Measurements from ENCODE around the gene SPOPL. TPM values are rescaled to one million over a fixed set of nuclear protein-coding genes. Genes with fewer than 3 reads are reported as not detected.
"Not testable (repeated sequence)": the region's sequence is repeated elsewhere in the genome, so short reads cannot be mapped to it uniquely, and the experiment has no call there.

The SPOPL gene
- polyA plus RNA-seq (ENCODE audit: insufficient read length): 12.0 TPM

DNA sequence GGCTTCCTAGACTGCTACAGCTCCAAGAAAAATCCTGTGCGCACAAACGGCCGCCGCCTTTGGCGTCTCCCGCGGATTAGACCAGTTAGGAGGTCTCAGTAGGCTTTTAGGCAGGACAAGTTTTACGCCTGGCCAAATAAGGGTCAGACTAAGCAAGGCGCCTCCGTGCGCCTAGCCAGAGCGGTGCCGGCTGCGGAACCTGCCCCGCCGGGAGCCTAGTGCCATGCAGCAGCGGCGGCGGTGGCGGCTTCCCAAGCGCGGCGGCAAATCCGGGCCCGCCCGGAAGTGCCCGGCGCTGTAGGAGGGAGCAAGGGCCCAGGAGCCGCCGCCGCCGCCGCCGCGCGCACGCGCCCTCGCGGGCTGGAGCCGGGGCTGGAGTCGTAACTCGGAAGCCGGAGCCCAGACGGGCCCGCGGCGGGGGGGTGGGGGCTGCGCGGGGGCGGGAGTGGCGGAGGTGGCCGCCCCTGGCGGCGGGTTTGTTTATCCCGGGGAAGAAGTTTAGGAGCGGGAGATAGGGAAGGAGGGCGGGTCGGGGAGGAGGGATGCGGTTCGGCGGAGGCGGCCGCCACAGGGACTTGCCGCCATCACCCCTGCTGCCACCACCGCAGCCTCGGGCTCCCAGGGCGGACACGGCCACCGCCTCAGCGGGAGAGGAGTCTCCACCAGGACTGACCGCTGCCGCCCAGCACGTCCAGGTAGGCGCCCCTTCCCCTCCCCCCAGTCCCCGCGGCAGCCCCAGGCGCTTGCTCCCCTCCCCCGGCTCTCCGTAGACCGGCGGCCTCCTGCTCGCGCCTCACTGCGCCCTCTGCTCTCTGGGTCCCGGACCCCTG is at the start of gene SPOPL:
SPOPL (plus strand) TSS at position 346 of the 830 bp plus-strand sequence. CDS start 48,447 bp downstream, outside the sequence.
- peak; percentile 90 for DNase-seq

DNA sequence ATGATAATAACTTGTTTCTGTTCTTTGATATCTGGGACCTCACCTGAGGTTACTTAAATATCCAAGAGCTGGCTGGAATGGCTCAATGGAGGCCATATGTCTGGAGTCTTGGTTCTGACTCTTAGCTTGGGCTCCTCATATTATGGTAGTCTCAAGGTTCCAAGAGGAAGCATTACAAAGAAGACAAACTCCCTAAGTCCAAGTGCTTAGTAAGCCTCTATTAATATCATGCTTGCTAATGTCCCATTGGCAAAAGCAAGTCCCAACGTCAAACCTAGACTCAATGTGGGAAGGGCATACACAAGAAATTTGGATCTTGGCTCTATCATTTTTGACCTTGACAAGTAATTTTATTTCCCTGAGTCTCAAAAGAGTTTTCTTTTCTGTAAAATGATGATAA is 49.2 kb upstream of the SPOPL start:
- DNase-seq: no peak

DNA sequence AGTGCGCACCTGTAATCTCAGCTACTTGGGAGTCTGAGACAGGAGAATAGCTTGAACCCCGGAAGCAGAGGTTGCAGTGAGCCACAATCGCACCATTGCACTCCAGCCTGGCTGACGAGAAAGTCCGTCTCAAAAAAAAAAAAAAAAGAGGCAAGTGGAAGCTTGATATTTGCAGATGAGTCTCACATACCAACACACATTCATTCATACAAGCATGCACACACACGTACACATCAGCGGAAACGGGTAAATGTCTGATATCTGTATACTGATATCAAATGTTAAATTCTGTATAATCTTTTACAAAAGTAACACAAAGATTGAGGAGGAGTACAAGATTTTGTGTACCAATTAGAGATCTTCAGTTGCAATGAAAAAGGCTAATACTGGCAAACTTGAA is 47.8 kb upstream of the SPOPL start:
- DNase-seq: no peak

DNA sequence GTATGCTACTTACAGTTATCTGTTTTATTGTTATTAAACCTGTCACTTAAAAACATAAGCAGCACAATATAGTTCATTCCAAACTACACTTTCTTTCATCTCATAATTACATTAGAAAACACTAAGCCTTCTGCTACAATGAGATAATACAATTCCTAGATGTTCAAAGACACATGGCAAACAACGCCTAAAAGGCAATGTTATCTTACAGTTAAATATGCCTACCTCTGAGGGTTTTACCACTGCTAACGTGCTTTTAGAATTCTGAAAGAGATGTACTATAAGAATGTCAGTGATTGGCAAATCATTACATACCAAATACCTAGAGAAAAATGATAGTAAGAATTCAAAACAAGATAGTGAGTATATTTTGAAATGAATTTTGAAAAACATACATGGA is 46.8 kb upstream of the SPOPL start:
- DNase-seq: no peak

DNA sequence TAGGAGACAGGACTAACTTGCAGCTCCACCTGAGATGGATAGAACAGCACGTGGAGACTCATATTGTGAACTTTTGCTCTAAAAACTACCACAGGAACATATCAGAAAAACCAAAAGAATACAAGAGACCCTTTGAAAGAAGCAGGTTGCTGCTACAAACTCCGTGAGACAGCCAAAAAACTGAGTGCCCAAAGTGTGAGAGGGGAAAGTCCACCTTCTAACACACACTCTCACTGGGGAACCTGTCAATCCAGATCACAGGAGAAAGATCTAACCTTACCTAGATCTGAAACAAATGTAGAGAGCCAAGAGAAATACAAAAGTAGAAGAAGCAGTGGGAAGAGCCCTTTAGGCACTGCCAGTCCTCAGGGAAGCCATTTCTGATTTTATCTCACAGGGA is 46.3 kb upstream of the SPOPL start:
- no peak for DNase-seq

DNA sequence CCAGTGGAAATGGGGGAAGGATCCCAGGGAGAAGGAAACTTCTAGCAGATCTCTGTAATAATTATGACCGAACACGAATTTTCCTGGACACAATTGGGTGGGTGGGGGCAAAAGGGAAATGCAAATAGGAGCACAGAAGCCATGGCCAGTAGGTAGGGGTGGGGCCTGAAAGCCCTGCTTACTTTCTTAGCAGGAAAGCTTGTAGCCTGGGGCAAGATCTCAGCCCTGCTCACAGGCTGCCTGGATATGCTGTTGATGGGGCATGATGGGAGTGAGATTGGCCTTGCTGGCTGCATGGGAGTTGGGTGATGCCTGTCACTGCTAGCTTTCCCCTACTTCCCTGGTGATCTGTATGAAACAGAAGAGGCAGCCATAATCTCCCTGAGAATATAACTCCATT is 45.9 kb upstream of the SPOPL start:
- DNase-seq: no peak

DNA sequence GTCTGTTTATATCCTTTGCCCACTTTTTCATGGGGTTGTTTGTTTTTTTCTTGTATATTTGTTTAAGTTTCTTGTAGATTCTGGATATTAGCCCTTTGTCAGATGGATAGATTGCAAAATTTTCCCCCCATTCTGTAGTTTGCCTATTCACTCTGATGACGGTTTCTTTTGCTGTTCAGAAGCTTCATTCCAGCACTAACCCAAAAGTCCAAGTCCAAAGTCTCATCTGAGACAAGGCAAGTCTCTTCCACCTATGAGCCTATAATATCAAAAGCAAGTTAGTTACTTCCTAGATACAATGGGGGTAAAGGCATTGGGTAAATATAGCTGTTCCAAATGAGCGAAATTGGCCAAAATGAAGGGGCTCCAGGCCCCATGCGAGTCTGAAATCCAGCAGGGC is 38.9 kb upstream of the SPOPL start:
- not testable (repeated sequence) for DNase-seq

DNA sequence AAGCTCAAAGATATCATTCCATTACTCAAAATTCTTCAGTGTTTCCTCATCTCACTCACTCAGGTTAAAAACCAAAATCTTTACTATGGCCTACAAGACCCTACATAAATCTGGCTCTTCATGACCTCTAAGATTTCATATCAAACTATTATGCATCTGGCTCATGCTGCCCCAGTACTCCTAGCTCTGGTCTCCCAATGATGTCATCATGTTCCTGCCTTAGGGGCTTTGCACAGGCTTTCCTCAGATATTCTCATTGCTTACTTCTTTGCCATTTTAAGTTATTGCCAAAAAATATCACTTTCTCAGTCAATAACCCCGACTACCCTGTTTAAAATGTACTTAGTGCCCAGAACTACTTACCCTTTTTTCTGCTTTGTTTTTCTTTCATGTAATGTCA is 33.0 kb upstream of the SPOPL start:
- no peak for DNase-seq

DNA sequence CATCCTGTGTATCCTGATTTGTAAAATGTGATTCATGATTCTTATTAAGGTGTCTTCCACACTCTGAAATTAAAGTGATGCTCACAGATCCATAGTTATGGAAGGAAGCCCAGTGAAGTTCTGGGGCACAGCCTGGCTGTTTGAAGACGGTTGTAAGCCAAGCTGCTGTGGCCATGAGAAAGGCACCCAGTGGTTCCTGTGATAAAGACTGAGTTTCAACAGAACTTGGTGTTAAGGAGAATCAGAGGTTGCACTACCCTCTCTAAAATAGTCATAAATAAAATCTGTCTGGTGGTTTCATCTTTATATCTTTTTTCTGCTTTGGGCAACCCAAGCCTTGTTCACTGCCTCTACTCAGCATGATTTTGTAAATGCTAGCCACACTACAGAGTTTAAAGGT is 32.2 kb upstream of the SPOPL start:
- no peak for DNase-seq

DNA sequence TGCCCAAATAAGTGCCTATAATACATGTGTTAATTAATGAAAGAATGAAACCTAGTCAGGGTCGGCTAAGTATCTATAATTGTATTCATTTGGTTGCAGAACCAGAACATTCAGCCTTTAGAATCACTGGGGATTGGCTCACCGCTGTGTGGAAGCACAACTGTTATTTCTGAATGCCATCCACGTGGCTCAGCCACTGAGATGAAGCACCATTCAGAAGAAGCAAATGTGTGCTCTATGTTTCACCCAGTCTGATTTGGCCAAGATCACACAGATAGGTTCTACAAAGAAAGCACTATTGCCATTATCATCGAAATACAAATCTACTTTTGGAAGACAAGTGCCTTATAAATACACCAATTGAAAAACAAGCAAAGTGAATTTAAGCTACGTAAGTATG is 30.6 kb upstream of the SPOPL start:
- DNase-seq: no peak

DNA sequence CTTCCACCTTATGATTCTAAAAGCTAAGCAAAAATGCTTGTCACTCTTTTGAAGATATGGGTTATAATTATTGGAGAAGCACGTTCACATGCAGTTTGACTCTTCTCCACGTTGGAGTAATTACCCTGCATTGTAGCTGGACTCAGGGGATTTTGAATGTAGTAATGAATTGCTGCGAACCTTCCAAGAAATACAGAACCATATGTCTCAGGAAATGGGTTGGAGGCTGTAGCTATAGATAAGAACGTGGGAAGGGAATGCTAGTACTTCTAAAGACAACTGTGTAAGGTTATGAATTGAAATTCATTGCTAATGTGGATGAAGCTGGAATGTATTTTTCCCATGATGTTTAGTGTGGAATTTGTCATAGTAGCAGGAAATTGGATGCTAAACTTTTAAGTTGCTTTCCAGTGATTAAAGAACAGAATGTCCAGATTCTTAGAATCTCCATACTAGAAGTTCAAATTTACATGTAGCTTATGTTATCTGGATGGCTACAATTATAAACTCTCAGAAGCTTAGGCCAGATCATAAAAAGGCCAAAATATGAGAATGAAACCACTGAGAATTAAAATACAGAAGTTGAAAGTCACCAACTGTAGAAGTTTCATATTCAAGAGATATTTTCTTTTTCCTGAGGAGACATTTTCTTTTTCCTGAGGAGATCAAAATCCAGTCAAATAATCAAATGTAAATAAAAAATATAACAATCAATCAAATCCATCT is 27.3 kb upstream of the SPOPL start:
- no peak for DNase-seq

DNA sequence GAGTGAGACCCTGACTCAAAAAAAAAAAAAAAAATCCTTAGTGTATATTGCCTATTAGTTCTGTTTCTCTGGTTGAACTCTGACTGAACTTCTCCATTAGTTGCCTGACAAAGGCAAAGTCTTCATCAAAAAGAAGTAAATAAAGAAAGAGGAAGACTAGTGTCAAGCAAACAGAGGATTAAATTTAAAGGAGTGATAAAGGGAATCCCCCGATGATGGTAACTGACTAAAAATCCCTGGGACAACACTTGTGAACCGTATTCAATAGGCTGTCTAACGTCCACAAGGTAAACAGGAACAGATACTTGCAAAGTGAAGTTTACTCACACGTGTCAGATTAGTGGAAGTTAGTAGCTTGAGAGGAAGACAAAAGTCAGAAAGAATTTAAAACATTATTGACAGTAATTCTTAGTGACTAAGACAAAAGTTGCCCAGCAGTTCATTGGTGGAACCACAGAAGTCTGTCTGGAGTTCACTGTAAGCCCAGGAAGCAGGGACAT is 26.2 kb upstream of the SPOPL start:
- DNase-seq: no peak

DNA sequence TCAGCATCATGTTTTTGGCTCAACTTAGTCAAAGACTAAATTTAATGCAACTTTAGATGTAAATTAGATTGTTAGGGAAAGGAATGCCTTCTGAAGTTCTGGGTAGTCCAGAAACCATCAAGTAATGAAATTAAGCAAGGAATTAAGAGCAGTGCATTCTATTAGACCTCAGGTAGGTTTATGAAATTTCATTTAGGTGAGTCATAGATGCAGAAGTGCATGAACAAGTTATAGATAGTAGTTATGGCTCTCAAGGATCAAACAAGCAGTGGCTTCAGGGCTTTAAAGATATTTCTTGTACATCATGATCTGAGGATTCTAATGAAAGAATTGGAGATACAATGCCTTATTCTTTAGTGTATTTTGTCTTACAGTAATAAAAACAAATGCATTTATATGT is 25.4 kb upstream of the SPOPL start:
- no peak for DNase-seq

DNA sequence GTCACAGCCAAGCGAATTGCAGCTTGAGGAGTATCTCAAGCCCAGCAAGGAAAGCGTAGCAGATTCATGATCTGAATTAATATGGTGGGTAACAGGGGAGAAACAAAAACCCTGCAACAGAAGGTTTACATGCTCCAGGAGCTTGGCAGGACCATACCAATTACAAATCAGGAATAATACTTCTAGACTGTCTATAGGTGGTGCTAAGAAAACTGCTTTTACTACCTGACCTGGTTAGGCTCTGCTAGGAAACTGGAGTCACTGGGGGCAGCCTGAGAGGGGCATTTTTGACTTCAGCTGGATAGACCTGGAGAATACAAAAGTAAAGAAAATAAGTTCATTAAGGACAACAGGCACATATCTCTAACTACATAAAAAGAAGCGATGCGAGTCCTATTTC is 24.6 kb upstream of the SPOPL start:
- no peak for DNase-seq

DNA sequence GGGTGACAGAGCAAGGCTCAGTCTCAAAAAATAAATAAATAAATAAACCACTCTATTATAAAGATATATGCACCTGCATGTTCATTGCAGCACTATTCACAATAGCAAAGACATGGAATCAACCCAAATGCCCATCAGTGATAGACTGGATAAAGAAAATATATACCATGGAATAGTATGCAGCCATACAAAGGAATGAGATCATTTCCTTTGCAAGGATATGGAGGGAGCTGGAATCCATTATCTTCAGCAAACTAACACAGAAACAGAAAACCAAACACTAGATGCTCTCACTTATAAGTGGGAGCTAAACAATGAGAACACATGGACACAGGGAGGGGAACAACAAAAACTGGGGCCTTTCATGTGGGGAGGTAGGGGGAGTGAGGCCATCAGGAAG is 18.8 kb upstream of the SPOPL start:
- not testable (repeated sequence) for DNase-seq

DNA sequence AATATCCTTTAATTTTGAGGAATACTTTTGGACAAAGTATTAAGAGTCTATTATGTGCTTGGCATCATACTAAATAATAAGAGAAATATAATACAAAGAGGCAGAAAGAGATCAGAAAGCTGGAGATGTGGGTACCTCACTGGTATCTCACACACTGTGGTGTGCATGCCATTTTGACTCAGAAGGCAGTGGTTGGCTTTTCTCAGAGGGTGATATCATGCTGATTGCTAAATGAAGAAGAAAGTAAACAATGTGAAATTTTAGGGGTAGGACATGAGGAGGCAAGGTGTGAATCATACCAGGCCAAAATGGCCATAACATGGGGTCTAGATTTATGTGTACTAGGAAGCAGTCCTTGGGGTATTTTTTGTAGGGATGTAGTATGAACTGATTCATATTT is 16.6 kb upstream of the SPOPL start:
- DNase-seq: no peak

DNA sequence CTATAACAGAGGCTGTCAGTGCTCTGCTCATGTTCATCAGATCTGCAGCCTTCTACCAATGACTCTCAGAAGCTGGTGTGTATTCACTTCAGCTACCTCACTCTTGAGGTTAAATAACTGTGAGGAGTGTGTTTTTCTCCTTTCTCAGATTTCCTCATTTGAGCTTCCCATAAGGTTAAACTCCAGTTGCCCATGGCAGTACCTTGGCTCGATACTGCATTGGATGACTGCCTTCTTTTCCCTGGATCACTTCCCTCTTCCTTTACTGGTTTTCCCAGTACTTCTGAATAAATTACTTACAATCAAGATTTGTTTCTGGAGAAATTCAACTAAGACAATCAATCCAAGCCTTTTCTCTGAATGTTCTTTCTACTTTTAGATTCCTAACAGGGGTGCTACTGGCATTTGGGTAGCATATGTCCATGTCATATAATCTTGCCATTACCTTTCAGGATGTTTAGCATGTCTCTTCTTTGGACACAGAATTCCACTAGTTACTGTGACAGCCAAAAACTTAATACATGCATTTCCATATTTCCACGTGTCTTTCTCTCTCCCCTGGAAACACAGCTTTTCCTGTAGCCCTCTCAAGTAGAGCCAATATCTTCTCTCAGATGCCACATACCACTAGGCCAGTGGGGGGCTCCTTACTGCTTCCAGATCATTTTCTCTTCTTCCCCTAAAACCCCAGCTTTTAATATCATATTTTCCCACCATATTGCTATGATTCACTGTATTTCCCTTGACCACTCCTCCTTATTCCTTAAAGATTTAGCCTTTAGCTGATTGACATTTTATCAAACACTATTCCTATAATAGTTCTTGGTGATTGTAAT is 15.0 kb upstream of the SPOPL start:
- no peak for DNase-seq

DNA sequence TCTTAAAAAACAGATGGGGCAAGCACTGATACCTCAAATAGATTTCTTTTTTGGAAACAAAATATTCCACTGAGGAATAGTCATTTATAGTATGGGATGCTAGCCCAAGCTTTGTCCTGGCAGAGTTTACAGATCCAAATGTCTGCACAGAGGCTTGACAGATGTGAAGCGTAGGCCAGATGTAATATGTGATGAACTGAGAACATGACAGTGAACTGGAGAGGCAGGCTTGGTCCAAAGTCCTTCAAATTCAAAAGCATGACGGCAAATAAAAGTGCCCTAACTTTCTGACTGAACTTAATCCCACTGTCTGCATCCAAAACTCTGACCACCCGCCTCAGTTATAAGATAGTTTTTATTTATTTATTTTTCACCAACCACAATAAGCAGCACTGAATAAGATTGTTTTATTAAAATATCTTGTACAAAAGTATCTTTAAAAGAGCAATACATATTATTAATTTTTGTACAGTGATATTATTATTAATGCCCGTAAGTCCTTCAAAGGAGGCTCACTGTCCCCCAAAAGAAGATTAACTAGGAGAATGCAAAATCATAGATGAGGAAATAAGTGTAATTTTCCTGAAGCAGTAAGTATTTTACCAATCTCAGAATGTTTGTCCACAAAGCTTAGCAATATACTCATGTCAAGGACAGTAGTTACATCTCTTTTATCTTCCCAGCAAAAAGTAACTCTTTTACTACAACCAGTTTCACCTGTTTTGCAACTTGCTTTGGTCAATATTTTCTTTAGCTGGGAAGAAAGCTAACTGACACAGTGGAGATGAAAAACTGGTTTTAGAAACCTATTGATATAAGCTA is 10.7 kb upstream of the SPOPL start:
- no peak for DNase-seq

DNA sequence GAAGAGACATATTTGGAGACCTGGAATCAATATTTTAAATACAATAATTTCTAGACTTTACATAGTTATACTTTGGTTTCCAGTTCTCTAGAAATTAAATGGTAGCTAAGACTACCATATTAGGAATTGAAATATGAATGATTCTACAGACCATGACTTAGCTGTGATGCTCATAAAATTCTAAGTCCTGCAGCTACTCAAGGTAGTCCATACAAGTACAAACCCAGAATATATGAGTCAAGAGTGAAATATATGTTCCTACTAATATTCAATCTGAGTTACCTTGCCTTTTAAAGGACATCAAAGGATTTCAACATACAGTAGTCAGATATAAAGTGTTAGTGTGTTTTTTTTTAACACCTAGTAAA is 10.1 kb upstream of the SPOPL start:
- DNase-seq: no peak

DNA sequence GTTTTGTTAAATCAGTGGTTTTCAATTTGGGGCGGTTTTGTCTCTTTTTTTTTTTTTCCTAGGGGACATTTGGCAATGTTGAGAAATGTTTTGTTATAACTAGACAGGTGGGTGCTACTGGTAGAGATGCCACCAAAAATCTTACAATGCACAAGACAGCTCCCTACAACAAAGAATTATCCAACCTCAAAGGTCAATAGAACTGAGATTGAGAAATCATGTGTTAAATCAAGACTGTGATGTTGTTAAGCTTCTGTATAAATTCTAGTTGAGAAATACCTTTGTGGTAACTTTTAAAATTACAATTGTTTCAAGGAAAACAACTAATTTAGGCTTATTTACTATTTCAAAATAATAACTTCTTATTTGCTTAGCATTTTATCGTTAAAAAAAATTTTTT is 9.4 kb upstream of the SPOPL start:
- no peak for DNase-seq

DNA sequence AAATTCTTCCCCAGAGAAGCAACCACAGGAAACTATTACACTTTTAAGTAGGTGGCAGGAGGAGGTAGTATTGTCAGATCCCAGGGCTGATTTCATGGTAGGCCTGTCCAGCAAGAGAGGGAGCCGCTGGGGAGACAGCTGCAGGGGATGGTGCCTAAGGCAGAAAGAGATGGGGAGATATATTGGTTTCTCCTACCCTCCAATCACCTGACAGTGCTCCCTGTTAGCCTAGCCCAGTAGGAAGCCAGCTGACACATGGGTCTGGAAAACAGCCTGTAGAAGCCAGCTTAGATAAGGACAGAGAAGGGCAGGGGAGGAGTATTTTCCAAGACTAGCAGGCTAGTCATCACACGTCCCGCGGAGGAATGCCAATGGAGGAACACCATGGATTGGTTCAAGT is 8.2 kb upstream of the SPOPL start:
- no peak for DNase-seq
